OCI-M1 (cell line): ENCODE measurements around the gene ING2.
"Not testable (repeated sequence)": the region's sequence is repeated elsewhere in the genome, so short reads cannot be mapped to it uniquely, and the experiment has no call there.

ENCODE experiments used
- DNase-seq: peaks from one replicate; lab custom pipeline; 2025; lab: John Stamatoyannopoulos, UW

Gene ING2, protein sequence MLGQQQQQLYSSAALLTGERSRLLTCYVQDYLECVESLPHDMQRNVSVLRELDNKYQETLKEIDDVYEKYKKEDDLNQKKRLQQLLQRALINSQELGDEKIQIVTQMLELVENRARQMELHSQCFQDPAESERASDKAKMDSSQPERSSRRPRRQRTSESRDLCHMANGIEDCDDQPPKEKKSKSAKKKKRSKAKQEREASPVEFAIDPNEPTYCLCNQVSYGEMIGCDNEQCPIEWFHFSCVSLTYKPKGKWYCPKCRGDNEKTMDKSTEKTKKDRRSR

DNA sequence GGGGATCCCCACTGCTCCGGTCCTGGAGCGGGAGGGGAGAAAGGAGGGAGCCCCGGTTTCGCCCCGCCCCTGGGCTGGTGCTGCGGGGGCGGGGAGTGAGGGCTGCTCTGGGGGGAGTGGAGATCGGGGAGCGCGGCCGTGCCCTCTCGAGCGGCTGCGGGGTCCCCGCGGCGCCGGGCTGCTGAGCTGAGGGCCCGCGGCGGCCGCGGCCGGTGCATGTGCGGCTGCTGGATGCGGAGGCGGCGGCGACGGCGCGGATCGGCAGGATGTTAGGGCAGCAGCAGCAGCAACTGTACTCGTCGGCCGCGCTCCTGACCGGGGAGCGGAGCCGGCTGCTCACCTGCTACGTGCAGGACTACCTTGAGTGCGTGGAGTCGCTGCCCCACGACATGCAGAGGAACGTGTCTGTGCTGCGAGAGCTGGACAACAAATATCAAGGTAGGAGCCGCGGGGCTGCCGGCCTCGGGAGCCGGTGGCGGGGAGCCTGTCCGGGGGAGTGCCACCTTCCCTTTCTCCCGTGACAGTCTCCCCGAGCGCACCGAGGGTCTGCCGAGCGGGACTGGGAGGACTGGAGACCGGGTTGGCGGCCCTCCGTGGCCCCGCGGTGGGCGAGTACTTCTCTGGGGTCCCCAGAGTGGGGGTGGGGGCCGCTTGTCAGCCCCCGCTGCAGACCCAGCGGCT, at the start of gene ING2:
Gene ING2, plus strand, starts transcription at position 129 of the 681 bp plus-strand sequence. Its CDS starts 138 bp downstream, at position 267.
- peak; percentile 80 for DNase-seq

DNA sequence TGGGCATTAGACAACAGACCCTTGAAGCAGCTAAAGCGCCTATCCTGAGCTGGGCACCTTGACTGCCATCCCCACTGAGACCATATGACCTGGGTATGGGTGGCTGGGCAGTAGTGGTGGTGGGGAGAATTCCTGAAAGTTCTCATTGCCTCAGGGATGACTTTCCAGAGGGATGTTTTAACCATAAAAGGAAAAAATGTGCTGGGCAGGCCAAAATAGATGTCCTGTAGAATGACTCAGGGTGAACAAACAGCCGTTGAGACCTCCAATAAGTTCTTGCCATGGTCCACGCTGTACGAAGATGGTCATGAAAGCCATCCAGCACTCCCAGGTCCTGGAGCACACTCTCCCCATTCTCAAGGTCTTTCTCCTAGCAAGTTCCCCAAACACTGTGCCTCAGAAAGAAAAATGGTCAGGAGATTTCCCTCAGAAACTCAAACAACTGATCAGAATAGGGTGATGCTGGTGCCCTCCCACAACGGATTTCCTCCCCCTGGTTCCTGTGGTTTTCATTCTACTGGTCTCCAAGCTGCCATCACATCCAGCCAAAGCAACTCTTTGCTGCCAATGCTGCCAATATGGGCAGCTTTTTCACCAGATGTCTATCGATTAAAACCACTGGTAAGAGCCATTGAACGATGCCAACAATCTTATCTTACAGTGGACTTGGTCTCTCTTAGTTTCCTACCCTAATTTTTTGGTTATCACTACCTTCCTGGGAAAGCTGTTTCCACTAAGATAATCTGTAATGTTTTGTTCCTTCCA, 49.2 kb upstream of the ING2 start:
- peak; percentile 51 for DNase-seq

DNA sequence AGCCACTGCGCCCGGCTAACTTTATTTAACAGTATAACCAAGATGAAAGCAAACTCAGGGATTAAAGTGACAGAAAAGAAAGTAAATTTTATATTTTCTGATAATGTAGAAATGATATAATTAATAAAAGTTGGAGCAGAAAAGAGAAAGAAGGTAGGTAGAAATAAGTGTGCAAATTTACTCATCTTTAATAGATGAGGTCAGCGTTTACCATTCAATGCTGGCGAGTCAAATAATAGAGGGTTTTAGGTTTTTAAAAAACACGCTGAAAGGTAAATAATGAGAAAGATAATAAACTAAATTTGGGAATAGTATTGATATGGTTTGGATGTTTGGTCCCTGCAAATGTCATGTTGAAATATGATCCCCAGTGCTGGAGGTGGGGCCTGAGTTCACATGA, 46.9 kb upstream of the ING2 start:
- DNase-seq = no peak

DNA sequence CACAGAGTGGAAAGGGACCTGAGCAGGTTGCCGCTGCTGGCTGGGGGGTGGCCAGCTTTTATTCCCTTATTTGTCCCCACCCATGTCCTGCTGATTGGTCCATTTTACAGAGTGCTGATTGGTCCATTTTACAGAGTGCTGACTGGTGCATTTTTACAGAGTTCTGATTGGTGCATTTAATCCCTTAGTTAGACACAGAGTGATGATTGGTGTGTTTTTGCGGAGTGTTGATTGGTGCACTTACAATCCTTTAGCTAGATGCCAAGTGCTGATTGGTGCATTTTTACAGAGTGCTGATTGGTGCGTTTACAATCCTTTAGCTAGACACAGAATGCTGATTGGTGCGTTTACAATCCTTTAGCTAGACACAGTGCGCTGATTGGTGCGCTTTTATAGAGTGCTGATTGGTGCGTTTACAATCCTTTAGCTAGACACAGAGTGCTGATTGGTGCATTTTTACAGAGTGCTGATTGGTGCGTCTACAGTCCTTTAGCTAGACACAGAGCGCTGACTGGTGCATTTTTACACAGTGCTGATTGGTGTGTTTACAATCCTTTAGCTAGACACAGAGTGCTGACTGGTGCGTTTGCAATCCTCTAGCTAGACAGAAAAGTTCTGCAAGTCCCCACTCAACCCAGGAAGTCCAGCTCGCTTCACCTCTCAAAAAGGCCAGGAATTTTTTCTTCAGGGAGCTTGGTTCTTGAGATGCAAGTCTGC, 40.8 kb upstream of the ING2 start:
- not testable (repeated sequence) for DNase-seq

DNA sequence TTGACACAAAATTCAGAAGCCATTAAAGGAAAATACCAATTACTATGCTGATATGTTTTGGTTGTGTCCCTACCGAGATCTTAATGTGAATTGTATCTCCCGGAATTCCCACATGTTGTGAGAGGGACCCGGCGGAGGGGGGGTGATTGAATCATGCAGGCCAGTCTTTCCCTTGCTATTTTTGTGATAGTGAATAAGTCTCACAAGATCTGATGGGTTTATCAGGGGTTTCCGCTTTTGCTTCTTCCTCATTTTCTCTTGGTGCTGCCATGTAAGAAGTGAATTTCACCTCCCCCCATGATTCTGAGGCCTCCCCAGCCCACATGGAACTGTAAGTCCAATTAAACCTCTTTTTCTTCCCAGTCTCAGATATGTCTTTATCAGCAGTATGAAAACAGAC, 39.0 kb upstream of the ING2 start:
- DNase-seq = peak; percentile 89

DNA sequence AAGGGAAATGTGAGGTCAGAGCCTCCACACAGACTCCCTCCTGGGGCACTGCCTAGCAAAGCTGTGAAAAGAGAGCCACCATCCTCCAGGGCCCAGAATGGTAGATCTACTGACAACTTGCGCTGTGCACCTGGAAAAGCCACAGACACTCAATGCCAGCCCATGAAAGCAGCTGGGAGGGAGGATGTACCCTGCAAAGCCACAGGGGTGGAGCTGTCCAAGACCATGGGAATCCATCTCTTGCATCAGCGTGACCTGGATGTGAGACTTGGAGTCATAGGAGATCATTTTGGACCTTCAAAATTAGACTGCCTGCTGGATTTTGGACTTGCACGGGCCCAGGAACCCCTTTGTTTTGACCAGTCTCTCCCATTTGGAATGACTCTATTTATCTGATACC, 37.6 kb upstream of the ING2 start:
- DNase-seq = no peak

DNA sequence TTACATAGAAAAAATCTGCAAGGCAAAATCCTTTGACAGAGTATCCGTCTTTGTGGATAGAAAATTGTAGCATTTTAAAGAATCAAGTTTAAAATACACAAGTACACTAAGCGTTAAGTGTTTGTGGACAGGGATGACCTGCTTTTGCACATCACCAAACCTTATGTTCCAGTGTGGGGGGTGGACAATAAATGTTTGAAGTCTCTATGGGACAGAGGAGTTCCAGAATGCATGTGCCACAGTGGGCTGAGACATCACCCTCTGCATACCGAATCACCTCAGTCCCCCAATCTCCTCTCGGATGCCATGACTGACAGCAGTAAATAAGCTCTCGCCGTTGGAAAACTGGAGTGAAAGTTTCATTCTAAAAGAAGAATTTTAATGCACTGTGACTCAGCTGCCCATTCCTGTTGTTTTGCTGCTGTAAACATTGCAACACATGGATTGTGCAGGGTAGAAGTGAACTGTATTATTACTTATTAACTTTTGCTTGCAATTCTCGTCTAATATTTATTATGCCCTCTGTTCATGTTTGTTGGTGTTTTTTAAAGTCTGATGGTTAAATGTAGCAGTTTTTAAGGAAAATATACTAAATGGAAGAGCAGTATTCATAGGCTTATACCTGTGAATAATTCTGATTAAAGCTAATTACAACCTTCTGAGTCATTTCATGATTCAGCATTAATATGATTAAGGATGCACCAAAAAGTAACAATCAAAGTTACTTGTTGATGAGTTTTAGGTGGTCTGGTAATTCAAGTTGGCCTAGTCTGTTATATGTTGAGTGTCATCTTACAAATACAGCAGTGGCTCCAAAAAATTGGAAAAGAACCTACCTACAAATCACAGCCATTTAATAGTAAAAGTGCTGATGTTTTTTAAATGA, 36.4 kb upstream of the ING2 start:
- no peak for DNase-seq

DNA sequence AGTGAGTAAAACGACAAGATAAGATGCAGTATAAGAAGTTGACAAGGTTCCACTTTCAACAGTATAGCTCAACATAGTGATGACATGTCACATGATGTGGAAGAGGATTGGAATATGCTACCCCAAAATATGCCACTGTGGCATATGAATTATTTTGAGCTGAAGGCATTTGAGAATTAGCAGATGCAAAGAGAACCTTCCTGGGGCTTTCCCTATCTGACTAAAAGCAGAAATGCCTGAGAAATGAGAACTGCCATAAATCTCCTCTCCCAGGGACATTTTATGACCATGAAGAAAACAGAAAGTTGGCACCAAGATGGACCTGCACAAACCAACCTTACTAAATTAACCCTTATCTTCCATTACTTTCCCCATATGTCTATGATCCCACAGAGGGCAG, 35.6 kb upstream of the ING2 start:
- peak; percentile 19 for DNase-seq

DNA sequence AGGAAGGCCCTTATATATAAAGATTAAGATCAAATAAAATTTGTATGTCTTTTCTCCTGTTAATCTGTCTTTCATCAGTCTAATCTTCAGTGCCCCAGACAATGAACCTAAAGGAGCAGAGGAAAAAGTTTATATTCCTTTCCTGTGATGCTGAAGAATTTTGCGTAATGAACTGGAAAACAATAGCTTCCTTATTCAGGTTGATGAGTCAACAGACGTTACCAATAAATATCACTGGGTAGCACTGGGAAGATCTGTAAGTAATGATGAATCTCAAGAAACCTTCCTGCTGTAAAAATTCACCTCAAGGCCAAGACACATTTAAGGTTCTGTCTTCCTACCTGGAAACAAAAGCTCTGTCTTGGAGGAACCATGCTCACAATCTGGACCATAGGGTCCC, 34.9 kb upstream of the ING2 start:
- DNase-seq = no peak

DNA sequence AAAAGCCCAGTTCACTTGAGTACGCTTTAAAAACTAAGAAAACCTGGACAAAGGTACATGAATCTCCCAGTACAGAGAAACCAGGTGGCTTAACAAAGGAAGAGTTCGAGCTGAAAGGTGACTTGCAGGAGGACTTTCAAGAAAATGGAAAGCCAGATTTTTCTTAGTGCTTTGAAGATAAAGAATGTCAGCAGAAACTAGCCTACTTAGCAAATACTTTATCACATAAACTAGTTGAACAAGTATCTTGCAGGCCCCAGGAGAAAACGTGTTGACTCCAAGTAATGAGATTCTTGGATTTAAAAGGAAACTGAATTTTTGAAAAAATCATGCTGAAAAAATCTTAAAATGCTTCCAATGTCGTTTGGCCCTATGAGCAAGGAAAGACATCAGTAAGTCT, 34.0 kb upstream of the ING2 start:
- no peak for DNase-seq

DNA sequence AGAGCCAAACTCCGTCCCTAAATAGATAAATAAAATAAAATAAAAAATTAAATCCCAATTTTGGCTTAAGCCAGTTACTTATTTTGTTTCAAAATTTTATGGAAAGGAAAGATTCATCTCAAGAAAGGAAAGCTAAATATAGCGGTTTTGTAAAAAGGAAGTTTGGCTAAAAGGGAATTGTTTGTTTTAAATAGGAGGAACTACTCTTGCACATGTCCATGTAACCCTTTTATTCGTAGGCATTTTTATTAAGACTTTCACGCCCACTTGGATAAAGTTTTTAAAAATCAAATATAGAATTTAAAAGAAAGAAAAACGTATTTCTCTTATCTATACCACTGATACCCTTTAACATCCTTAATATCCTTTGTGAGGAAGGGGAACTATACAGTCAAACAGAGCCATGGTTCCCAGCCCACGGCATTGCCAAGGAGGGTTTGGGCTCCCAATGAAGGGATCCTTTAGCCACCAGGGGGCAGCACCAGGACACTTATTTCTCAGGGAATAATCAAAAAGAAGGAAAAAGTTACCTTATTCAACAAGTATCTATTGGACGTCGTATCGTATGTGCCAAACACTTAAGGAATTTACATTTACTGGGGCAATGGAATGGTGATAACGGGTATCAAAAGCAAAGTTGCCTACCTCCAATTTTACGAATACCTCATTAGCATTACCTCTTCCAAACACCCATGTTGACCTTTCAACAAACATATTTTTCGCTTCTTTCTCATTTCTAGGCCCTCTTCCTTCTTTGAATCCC, 32.7 kb upstream of the ING2 start:
- peak; percentile 93 for DNase-seq

DNA sequence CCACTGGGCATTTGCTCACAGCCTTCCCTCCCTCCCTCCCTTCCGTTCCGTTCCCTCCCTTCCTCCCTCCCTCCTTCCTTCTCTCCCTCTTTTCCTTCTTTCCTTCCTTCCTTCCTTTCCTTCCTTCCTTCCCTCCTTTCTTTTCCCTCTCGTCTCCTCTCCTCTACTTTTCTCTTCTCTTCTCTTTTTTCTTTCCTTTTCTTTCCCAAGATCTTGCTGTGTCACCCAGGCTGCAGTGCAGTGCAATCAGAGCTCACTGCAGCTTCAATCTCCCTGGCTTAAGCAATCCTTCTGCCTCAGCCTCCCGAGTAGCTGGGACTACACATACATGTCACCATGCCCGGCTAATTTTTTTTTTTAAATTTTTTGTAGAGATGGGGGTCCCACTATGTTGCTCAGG, 26.7 kb upstream of the ING2 start:
- DNase-seq = peak; percentile 45

DNA sequence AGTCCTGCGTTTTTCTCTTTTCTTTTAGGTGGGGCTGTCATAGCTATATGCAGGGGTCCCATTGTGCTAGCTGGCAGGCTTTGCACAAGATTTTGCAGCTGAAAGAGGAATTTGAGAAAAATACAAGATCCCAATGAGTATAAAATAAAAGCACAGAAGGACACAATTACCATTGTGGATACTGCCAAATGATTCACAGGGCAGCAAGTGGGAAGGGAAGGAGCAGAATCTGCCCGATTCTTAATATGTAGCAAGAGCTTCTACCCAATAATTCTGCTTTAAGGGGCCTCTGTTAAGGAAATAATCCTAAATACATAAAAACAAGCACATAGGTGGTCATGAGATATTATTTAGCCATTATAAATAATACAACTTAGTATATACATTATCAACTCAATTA, 25.9 kb upstream of the ING2 start:
- DNase-seq = no peak

DNA sequence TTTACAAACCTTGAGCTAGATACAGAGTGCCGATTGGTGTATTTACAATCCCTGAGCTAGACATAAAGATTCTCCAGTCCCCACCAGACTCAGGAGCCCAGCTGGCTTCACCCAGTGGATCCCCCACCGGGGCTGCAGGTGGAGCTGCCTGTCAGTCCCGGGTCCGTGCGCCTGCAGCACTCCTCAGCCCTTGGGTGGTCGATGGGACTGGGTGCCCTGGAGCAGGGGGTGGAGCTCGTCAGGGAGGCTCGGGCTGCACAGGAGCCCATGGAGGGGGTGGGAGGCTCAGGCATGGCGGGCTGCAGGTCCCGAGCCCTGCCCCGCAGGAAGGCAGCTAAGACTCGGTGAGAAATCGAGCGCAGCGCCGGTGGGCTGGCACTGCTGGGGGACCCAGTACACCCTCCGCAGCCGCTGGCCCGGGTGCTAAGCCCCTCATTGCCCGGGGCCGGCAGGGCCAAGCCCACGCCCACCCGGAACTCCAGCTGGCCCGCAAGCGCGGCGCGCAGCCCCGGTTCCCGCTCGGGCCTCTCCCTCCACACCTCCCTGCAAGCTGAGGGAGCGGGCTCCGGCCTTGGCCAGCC, 22.3 kb upstream of the ING2 start:
- not testable (repeated sequence) for DNase-seq

DNA sequence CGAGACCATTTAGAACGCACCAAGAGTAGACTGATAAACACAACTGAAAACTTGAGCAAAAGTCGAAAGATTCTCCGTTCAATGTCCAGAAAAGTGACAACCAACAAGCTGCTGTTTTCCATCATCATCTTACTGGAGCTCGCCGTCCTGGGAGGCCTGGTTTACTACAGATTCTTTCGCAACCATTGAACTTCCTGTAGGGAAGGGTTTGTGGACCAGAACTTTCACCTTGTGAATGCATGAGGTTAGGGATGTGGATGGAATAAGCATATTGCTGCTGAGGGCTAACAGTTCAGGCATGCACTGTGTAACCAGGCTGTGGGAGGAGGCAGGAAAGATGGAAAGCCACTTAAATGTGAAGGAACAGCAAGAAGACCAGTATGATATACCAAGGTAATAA, 20.9 kb upstream of the ING2 start:
- DNase-seq = no peak

DNA sequence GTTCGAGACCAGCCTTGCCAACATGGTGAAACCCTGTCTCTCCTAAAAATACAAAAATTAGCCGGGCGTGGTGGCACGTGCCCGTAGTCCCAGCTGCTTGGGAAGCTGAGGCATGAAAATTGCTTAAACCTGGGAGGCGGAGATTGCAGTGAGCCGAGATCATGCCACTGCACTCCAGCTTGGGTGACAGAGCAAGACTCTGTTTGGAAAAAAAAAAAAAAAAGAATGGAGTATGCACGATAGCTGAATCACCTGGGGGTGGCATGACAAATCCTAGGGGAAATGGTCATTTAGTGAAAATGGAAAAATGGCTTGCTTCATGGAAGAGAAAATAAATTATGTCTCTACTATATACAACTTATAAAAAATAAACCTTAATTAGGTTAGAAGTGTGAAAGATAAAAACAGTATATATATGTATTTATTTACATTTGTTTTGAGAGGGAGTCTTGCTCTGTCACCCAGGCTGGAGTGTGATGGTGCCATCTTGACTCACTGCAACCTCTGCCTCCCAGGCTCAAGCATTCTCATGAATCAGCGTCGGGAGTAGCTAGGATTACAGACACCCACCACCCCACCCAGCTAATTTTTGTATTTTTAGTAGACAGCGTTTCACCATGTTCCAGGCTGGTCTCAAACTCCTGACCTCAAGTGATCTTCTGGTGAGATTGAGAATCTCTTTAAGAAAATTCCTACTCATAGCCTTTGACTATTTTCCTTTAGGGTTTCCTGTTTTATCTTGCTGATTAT, 19.3 kb upstream of the ING2 start:
- DNase-seq = no peak

DNA sequence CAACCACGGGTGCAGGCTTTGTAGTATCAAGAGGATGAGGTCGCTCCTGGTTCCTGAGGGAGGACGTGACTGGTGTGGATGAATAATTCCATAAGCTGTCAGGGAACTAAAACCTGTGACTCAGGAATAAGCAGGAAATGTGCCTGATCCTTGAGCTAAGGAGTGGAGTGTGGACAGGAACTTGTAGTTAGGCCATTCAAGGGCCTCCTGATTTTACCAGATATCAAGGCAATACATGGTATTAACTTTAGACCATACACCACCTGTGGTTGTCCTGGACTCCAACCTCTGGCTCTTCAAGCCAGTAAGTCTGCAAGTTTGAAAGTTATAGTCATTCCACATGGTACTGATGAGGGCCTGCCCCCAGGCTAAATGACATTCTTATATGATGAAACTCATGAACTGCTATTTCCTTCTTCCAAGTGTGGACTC, 12.1 kb upstream of the ING2 start:
- no peak for DNase-seq

DNA sequence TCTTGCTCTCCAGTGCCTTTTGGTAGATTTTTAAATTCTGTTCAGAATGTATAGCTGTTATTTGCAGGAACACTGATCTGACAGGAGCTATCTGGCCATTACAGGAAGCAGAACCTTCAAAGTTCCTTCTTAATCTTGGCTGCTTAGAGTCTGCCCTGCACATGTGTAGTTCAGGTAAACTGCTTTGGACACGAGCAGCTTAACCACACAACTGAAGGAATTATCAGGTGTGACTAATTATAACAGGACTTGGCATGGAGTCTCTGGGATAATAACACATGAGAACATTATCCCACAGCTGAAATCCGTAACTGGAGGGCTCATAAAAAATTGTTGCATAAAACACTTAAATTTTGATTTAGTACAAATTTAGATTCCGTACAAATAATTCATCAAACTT, 11.6 kb upstream of the ING2 start:
- no peak for DNase-seq

DNA sequence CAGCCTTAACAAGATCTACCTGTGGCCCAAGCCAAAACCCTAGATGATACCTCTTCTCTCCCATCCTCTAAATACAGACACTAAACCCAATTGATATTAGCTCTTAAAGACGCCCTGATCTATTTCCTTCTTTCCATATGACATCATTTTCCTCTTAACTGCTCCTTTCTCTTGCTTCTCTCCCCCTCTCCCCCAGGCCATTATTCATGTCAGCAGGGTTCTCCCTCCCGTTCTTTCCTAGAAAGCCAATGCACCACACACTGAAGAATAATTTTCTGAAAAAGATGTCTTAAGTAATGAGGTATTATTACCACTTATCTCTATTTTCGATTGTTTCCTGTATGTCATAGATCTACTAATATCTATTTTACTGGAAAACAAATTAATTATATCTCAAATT, 9.7 kb upstream of the ING2 start:
- DNase-seq = no peak

DNA sequence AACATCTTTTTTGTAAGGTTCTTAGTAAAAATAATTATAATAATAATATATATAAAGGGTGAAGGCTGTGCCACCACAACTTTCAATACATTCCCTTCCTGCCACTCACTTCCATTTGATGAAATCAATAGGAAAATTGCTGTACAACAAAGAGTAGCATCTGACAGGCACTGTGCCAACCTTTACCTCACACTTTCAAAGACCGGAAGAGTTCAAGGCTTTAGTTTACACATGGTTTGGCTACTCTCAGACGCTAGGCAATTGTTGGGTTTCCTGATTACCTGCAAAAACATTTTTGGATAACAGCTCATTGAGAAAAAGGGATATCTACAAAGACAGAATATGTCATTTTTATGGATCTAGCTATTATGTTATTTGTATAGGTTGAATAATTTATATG, 5.5 kb upstream of the ING2 start:
- DNase-seq = no peak
